Fibroblast of skin of right quadriceps (primary cell): ENCODE results near the gene ATXN7L1.

Experiments
- DNase-seq: peaks from one replicate; pipeline ENCODE4 v3.0.0-alpha.2; 2013

The ATXN7L1 gene, protein sequence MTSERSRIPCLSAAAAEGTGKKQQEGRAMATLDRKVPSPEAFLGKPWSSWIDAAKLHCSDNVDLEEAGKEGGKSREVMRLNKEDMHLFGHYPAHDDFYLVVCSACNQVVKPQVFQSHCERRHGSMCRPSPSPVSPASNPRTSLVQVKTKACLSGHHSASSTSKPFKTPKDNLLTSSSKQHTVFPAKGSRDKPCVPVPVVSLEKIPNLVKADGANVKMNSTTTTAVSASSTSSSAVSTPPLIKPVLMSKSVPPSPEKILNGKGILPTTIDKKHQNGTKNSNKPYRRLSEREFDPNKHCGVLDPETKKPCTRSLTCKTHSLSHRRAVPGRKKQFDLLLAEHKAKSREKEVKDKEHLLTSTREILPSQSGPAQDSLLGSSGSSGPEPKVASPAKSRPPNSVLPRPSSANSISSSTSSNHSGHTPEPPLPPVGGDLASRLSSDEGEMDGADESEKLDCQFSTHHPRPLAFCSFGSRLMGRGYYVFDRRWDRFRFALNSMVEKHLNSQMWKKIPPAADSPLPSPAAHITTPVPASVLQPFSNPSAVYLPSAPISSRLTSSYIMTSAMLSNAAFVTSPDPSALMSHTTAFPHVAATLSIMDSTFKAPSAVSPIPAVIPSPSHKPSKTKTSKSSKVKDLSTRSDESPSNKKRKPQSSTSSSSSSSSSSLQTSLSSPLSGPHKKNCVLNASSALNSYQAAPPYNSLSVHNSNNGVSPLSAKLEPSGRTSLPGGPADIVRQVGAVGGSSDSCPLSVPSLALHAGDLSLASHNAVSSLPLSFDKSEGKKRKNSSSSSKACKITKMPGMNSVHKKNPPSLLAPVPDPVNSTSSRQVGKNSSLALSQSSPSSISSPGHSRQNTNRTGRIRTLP

DNA sequence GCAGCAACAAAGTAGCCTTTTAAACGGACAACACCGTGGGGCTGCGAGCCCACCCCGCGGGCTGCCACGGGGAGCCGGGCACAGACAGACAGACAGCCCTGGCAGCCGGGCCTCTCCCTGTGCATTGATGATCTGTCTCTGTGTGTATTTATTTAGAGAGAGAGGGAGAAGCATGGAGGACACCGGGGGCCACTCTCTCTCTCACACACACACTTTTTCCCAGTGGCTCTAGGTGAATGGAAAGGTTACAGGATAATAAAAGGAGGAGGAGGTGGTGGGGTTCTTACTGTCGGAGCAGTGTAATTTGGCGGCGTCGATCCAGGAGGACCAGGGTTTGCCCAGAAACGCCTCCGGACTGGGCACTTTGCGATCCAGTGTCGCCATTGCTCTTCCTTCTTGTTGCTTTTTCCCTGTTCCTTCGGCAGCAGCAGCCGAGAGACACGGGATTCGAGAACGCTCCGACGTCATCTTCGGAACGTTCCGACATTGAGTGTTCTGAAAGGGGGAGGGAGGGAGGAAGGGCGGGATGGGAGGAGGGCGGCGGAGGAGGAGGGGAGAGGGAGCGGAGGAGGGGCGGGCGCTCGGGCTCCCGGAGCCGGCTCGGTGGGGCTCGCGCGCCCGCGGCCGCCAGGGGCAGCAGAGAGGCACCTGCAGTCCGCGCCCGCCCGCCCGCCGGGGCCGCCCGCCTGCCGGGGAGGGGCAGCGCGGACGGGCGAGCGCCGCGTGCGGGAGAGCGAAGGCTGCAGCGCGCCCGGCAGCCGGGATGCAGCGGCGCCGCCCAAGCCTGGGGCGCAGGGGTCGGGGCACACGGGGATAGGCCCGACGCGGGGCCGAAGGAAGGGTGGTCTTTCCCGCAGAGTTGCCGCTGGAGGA is at the start of gene ATXN7L1:
TSS of gene ATXN7L1 (minus strand) at position 509 of the 873 bp plus-strand sequence. CDS start at position 468, 41 bp downstream.
- peak; percentile 98 for DNase-seq

DNA sequence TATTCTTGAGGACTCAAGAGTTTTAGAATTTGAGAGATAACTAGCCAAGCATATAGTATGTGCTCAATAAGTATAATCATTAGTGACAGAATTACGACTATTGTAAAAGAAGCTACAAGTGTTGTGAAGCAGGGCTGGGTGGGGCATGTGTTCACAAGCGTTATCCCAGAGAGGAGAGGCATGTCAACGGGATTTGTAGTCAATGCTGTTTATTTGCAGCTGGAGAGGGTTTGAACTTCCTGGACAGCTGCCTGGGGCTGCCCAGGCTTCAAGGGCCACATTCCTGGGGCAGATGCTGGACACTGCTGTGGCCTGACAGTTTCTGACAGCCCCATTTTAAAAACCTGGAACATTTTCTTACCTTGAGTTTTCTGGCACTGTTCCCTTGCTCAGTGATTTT is 49.7 kb upstream of the ATXN7L1 start:
- DNase-seq, result no peak

DNA sequence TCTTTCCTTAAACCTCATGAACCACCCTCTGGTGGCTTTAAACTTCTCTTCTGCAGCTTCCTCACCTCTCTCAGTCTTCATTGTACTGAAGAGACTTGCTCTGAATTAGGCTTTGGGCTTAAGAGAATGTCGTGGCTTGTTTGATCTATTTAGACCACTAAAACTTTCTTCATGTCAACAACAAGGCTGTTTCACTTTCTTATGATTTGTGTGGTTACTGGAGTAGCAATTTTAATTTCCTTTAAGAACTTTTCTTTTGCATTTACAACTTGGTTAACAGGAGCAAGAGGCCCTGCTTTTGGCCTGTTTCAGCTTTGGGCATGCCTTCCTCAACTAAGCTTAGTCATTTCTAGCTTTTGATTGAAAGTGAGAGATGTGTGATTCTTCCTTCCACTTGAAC is 48.5 kb upstream of the ATXN7L1 start:
- no peak for DNase-seq

DNA sequence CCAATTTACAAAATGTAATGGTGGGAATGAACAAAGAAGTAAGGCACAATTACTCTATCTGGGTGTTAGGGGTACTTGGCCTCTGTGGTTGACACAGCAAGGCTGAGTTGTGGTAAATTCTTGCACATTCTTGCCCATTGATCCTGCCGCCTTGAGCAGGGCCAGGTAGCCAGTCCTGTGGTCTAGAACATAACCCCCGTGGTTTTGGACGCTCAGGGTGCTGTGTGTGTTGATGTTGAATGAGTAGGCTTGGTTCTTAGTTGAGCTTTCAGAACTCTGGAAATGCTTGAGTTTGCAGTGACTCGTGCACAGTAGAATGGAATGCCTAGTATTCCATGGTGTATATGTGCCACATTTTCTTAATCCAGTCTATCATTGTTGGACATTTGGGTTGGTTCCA is 44.4 kb upstream of the ATXN7L1 start:
- peak; percentile 28 for DNase-seq

DNA sequence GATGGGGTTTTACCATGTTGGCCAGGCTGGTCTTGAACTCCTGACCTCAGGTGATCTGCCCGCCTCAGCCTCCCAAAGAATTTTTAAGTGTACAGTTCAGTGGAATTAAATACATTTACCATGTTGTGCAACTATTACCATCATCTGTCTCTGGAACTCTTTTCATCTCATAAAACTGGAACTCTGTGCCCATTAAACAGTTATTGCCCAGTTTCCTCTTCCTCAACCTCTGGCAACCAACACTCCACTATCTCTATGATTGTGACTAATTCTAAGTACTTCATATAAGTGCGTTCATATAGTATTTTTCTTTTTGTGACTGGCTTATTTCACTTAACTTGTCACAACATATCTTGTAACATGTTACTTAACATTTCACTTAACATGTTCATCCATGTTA is 41.3 kb upstream of the ATXN7L1 start:
- no peak for DNase-seq

DNA sequence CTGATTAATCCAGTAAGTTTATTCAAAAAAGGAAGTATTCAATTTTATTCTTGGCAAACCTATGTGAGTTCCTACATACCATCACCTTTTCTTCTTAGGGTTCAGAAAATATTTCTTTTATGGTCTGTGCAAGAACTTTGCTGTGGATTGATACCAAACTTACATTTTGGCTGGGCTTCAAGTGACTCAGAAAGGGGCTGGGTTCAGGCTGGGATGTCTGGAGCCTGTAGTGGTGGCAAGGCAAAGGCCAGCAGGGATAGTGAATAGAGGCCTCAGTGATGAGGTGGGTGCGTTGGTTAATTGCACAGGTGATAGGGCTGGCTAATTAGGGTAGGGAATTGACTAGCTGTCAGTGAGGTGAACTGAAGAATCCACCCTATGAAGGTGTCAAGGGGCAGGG is 40.2 kb upstream of the ATXN7L1 start:
- DNase-seq, result peak; percentile 70

DNA sequence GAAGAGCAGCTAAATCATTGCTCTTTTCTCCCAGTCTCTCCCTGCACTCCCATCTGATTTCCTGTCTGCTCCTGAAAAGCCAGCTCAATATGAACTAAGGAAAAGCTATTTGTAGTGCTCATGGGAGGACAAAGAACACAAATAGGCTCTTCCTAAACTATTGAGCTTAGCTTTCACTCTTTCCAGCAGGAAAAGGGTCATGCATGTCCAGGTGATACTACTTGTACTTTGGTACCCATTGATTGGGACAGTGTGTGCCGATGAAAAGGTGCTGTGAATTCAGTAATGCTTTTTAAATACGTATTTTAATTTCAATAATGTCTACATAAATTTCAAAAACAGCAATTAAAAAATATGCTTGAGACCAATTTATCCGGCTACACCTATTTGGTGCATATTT is 37.5 kb upstream of the ATXN7L1 start:
- DNase-seq, result no peak

DNA sequence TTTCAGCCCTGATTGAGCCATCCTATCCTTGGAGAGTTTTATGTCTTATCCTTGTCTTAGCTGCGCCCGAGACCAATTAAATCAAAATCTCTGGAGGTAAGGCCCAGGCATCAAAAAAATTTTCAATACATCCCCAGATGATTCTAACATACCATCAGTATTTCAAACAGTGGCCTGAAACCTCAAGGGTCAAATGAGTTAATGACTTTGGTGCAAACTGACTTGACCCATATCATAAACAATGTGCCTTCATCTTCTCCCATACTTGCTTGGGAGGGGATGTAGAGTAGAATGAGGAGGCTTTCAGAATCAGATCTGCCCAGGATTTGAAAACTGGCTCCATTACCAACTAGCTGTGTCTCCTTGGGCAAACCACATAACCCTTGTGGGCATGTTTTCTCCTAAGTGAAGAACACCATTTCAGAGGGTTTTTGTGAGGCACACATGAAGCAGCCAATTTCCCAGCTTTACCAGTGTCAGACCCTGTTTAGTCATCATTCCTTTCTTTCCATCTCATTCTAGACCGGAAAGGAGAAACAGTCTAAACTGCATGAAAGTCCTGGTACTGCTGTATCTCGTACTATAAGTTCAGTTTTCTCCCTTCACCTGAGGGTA is 35.7 kb upstream of the ATXN7L1 start:
- no peak for DNase-seq

DNA sequence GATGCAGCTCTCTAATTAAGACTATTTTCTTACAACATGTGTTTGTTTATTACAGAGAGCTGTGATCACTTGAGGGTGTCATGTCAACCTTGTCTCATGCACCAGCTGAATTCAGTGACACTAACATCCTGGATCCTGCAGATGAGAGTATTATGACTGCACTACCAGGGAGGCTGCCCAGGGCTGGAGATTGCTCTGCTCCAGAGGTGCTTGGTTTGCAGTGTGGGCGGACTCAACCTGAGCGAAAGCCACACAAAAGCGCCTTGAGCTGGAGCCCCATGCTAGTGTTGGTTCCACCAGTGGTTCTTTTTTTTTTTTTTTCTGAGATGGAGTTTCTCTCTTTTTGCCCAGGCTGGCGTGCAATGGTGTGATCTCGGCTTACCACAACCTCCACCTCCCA is 33.8 kb upstream of the ATXN7L1 start:
- DNase-seq, result no peak

DNA sequence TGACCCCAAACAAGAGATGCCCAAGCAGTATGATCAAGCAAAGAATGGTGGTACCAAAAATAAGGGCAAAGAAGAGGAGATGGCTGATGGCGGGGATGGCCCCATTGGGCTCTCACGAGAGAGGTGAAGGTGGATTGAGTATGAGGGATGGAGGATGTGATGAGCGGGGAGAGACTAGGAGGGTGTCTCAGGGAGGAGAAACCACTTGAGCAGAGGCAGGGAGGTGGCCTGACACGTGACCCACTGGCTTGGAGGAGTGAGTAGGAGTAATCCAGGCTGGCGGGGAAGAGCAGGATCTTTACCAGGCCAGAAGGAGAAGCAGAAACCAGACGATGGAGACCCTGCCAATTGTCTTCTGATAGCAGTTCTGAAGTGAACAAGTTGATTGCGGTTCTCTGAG is 33.3 kb upstream of the ATXN7L1 start:
- DNase-seq, result no peak

DNA sequence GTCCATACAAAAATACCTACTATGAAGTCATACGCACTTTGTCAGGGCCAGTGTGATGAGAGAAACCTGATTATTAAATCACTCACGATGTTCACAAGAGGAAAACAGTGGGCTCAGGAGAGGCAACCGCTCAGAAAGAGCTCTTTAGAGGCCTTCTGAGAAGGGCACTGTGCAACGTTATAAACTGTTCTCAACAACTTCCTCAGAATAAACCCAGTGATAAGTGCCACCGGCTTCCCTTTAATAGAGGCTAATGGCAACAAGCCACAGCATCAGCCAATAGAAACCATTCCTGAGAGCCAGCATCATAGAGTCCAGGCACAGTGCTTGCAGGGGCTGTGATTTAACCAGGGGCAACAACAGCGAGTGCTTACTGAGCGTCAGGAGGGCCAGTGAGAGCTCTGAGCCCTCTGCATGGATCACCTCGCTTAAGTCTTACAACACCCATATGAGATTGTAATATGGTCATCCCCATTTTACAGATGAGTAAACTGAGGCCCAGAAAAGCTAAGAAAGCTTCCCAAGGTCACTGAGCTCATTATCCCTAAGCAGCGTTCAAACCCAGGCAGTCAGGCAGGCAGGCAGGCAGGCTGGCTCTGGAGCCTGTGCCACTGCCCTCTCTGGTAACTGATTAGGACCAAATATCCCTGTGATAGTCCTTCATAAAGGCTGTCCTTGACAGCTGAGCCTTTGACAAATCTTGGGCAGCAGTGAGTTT is 30.9 kb upstream of the ATXN7L1 start:
- no peak for DNase-seq

DNA sequence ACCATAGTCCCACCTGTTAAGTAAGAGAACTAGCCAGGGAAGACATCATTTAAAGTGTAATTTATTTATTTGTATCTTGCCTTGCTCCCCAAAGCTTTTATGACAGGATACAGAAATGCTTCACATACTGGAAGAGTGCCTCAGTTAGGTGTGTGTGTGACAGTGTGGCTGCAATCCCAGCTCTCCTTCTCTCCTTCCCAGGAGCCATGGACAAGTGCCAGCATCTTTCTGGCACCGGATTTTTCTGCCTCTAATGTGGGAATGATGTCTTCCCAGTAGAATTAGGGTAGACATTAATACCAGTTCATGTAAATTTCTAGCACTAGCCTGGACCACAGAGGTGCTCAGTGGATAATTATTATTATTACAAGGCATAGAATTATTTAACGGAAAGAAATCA is 30.3 kb upstream of the ATXN7L1 start:
- DNase-seq, result peak; percentile 30

DNA sequence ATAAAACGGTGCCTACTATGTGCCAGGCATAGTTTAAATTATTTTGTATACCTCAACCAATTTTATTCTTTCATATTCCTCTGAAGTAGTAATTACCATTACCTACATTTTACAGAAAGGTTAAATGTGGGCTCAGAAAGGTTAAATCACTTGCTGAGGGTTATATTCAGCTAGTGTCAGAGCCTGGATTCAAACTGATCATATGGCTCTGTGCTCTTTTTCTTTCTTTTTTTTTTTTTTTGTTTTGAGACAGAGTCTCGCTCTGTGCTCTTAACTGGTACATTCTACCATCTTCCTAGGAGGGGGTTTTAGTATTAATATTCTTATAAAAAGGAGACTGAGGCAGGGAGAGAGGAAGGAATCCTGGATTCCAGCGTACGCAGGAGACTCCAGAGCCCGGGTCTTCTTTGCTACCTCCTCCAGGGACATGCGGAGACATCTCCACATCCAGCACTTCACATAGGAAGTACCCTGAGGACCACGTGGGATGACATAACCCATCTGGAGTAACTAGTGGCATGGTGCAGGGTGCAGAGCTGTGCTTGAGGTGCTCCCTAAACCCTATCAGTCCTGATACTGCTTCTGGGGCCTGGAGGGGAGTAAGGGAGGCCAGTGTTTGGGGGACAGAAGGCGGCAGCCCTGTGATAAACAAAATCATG is 29.6 kb upstream of the ATXN7L1 start:
- DNase-seq, result no peak

DNA sequence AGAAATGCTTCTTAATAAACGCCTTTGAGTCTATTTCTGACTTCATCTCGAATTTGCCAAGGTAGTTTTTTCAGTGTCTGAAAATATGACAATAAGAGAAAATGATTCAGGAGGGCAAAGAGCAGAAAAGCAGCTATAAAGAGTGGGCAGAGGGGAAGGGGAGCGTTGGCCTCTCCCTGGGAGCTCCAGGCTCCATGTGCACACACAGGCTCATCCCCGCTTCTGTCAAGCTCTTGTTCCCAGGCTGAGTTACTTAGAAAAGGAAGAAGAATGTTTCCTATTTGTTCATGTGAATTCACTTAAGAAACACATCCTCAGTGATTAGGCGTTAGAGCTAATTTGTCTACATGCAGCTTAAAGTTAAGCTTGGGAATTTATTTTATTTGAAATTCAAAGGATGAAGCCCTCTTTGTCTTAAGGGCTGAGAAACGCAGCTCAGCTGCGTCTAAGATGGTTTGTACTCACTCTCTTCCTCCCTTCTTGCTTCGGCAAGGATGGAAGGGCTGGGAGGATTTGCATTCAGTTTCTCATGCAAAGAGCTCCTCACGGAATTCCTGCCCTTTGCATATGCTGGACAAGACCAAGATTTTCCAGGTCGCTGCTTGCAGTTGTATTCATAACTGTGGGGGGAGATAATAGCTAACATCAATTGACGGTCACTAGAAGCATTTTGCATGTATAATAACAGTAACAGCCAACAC is 29.0 kb upstream of the ATXN7L1 start:
- DNase-seq, result no peak

DNA sequence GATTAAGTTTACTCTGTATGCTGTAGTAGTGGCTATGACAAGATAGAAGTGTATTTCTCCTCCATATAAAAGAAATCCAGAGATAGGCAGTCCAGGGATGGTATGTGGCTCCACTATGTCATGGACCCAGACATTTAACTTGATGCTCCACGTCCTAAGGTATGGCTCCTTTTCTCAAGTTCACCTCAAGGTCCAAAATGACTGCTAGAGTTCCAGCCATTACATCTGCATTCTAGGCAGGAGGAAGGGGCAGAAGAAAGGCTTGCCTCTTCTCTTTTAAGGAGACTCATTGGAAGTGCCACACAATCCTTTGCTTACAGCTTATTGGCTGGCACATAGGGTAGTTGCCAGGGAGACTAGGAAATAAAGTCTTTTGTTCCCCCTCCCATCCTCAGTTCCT is 27.7 kb upstream of the ATXN7L1 start:
- DNase-seq, result no peak

DNA sequence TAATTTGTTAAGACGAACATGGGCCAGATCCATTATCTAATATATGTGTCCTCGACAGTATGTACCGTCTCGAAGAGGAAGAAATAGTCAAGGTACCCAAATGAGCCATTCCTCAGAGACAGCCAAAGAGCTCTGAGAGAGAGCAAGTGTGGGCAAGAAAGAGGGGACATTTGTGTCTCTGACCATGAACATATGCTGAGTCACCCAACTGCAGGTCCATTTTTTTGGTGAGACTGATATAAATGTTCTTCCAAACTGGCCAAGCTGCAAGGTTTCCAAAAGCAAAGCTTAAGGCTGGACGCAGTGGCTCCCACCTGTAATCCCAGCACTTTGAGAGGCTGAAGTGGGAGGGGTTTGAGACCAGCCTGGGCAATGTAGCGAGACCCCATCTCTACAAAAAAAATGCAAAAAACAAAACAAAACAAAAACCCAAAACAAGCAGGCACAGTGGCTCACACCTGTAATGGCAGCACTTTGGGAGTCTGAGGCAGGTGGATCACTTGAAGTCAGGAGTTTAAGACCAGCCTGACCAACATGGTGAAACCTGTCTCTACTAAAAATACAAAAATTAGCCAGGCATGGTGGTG is 26.0 kb upstream of the ATXN7L1 start:
- DNase-seq, result no peak

DNA sequence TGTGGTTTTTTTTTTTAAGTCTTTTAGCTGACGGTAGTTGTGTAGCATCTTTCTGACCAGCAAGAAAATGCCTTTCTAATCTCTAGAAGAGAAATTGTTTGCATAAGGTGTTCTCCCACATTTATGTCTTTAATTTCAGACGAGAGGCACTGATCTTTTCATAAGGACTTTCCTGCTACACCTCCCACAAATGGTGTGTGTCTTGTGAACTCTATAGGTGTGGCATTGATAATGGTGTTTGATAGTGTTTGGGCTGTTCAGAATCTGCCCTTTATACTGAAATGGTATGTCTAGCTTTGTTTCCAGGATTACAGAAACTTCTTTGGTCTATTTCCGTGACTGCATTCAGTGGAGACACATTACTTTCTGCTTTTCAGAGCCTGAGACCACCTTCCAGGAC is 21.6 kb upstream of the ATXN7L1 start:
- DNase-seq, result no peak

DNA sequence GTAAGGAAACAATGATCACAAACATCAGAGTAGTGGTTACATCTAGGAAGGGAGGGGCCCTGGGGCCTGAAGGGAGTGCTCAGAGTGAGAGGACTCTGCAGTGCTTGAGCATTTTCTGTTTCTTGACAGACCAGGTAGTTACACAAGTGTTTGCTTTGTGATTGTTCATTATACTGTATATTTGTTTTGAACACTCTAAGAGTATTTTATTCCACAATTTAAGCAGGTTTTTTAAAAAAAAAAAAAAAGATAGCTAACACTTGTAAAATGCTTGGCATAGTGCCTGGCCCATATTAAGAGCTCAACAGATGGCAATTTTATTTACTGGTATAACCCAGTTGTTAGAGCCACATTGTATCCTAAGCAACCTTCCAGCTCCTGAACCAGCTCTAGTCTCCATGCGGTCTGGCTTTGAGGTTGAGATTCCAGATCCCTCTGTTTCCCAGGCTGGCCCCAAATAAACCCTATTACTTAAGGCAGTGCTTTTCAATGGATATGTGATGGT is 20.1 kb upstream of the ATXN7L1 start:
- DNase-seq, result no peak

DNA sequence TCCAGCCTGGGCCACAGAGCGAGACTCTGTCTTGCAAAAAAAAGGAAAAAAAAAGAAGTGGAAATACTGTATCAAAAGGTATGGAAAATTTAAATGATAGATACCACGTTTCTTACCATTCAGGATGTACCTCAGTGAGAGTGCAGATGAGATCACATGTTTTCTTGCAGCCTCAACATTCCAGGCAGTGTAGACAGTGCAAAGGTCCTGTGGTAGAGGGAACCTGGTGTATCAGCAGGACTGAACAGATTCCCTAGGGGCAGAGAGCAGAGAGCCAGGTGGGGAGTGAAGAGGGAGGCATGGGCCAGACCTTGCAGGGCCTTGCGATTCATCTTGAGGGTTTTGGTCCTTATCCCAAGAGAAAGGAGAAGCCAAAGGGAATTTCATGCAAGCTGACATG is 17.7 kb upstream of the ATXN7L1 start:
- DNase-seq, result no peak

DNA sequence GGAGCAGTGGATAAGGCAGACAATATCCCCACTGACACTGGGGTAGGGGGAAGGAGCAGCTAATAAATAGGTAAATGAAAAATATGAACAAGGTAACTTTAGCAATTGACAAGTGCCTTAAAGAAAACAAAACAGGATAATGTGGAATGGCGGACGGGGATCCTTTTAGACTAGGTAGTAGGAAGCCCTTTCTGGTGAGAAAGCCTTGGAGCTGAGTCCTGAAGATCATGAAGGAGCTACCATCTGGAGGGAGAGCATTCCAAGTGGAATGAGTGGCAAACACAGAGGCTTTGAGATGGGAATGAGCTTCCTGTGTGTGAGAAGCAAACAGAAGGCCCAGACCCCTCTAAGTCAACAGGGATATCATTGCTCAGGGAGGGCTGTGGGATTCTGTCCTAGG is 16.0 kb upstream of the ATXN7L1 start:
- no peak for DNase-seq
